ENCODE measurements around the gene C1orf159. TPM values are rescaled to one million over a fixed set of nuclear protein-coding genes. Genes with fewer than 3 reads are reported as not detected.

The C1orf159 gene
- total and polyA plus RNA-seq, 3 donors from 2014 or later = 40.7 to 68.3 (median 50.7) TPM

GRCh38 chr1:1082776-1083415 is 33.0 kb downstream of the C1orf159 start:
- Histone ChIP-seq H3K27ac (no peak overlapping the region), H3K36me3 (ENCODE audit: low read depth, missing control alignments) (no peaks in the 10 kb centered on the region), H3K9me3 (no peaks in the 10 kb centered on the region), H3K4me1 (peaks cover 12% of the 10 kb centered on the region), H3K27me3 (no peaks in the 10 kb centered on the region), H3K4me3 (no peak overlapping the region)
- intact Hi-C loops (cut with DNase I; ENCODE audit: low total_unique reads) = no loop called here
- DNase-seq = peak; percentile 12
- 94 to 96% methylated on average over 24 to 40 of the region's 40 CpGs for WGBS, 2 donors
- TF ChIP-seq POLR2A (IDR thresholded peaks at IDR 0.05) = no peak
- no peak for TF ChIP-seq CTCF (IDR thresholded peaks at IDR 0.05)

- Histone ChIP-seq H3K36me3 (ENCODE audit: low read depth, missing control alignments) (no peaks in the 10 kb centered on the region), H3K4me3 (no peak overlapping the region), H3K4me1 (peaks cover 12% of the 10 kb centered on the region), H3K9me3 (no peaks in the 10 kb centered on the region), H3K27ac (no peak overlapping the region), H3K27me3 (no peaks in the 10 kb centered on the region)
- intact Hi-C loops (cut with DNase I; ENCODE audit: low total_unique reads) = no loop called here
- DNase-seq = peak; percentile 12
- no peak for TF ChIP-seq CTCF (IDR thresholded peaks at IDR 0.05)
- no peak for TF ChIP-seq POLR2A (IDR thresholded peaks at IDR 0.05)
- 93% methylated on average over 27 of the region's 27 CpGs; no CpG with 5 or more reads in 1 of the 2 donors for WGBS, 2 donors
These were observed 33.6 kb downstream of the C1orf159 start for GRCh38 chr1:1082239-1082775.

- Histone ChIP-seq H3K36me3 (ENCODE audit: low read depth, missing control alignments) (no peaks in the 10 kb centered on the region), H3K4me1 (peaks cover 12% of the 10 kb centered on the region), H3K27me3 (no peaks in the 10 kb centered on the region), H3K27ac (no peak overlapping the region), H3K4me3 (no peak overlapping the region), H3K9me3 (no peaks in the 10 kb centered on the region)
- TF ChIP-seq POLR2A (IDR thresholded peaks at IDR 0.05) (no peak), CTCF (IDR thresholded peaks at IDR 0.05) (no peak)
- intact Hi-C loops (cut with DNase I; ENCODE audit: low total_unique reads) = no loop called here
- peak; percentile 11 for DNase-seq
- 88 to 91% methylated on average over 5 to 40 of the region's 52 CpGs for WGBS, 2 donors
These were observed 34.3 kb downstream of the C1orf159 start for GRCh38 chr1:1081311-1082238.

- intact Hi-C loops (cut with DNase I; ENCODE audit: low total_unique reads) = no loop called here
- Histone ChIP-seq H3K27me3 (no peaks in the 10 kb centered on the region), H3K4me1 (peaks cover 12% of the 10 kb centered on the region), H3K4me3 (no peak overlapping the region), H3K36me3 (ENCODE audit: low read depth, missing control alignments) (no peaks in the 10 kb centered on the region), H3K27ac (no peak overlapping the region), H3K9me3 (no peaks in the 10 kb centered on the region)
- 47 to 61% methylated on average over 2 to 9 of the region's 9 CpGs for WGBS, 2 donors
- no peak for TF ChIP-seq CTCF (IDR thresholded peaks at IDR 0.05)
- TF ChIP-seq POLR2A (IDR thresholded peaks at IDR 0.05) = no peak
- peak; percentile 10 for DNase-seq
These were observed 35.0 kb downstream of the C1orf159 start for GRCh38 chr1:1080951-1081310.

All from testis (tissue), 3 donors.